Upper lobe of left lung (tissue), 4 donors: ENCODE results near the gene ACER1.

Experiments used
- CTCF ChIP-seq, 6 experiments: fragments of 450-650 bp in 4 of 6; fragments of 200-600 bp in 2 of 6; sonication (generic) in 2 of 6; IDR thresholded peaks; one replicate each; pipeline ENCODE4 v1.5.1; 2016 to 2019; ENCODE audit warnings: antibody characterized with exemption in 6 of 6
- POLR2AphosphoS5 ChIP-seq, 2 donors: sonication (generic); formaldehyde crosslinking; IDR thresholded peaks; one replicate each; pipeline ENCODE4 v1.5.1; 2017; ENCODE audit warnings: antibody characterized with exemption in 2 of 2

GRCh38 chr19:6357174-6357573 lies 23.8 kb upstream of the ACER1 start:
- no peak for TF ChIP-seq CTCF (IDR thresholded peaks at IDR 0.05)
- no peak for TF ChIP-seq POLR2AphosphoS5 (IDR thresholded peaks at IDR 0.05)
